Stimulated activated CD4-positive, alpha-beta T cell treated with anti-CD3 and anti-CD28 coated beads, Interleukin-12 subunit alpha, Interleukin-12 subunit beta, amount 100 ng/mL, for 48 hours (primary cell): ENCODE measurements around the gene GBX2.

ENCODE experiments used
- DNase-seq, 3 donors: peaks; one replicate each; pipeline ENCODE4 v3.0.0-alpha.2; 2020; ENCODE audit warnings: low read depth in 2 of 3, low spot score in 1 of 3

Gene GBX2

GRCh38 chr2:236169151-236169721 lies 1.1 kb upstream of the GBX2 start:
- DNase-seq: no peak

DNA sequence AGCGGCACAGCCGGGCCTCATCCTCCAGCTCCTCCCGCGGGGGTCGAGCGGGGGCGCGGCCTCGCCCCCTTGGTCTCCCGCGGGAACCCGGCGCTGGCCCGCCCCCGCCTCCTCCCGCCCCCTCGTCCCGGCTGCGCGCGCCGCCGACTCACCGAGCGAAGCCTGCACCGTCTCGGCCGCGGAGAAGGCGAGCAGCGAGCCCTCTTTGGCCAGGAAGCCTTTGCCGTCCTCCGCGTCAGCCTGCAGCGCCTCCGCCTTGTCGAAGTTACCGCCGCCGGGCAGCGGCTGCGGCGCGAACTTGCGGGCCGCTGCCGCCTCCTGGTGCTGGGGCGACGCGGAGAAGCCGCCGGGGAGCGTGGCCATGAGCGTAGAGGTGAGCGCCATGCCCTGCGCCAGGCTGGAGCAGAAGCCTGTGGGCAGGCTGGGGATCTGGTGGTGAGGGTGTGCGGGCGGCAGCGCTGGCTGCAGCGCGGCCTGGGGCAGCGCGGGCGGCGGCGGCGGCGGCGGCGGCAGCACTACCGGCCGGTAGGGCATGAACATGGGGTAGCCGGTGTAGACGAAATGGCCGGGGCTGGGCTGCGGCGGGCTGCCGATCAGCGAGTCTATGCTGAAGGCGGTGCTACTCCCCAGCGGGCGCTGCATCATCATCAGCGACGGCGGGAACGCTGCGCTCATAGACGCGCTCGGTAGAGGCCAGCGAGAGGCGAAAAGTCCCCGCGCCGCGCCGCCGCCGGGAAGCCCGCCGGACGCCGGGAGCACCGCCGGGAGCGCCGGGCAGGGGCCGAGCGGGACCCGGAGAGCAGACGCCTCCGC lies 683 bp downstream of the GBX2 start:
- no peak for DNase-seq

DNA sequence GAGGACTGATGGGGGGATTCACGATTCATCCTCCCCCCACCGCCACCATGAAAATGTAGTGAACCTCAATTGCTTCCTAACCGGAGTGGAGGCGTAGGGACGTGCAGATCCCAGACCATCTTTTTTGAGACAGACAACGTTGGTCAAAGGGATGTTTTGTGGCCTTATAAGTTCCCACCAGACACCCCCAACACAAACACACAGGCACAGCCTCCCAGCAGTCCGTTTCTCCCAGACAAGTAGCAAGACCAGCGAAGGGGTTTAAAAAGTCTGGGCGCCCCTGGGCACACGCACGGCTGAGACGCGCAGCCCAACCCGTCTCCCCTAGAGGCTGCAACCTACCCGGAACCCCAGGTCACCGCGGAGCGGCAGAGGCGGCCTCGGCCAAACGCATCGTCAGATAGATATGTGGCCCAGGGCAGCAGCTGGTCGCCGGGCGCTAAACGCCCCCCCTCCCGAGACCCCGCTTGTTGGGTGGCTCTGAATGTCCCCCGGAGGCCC lies 1.3 kb downstream of the GBX2 start:
- no peak for DNase-seq

GRCh38 chr2:236165842-236166795 lies 2.1 kb downstream of the GBX2 start:
- no peak for DNase-seq

DNA sequence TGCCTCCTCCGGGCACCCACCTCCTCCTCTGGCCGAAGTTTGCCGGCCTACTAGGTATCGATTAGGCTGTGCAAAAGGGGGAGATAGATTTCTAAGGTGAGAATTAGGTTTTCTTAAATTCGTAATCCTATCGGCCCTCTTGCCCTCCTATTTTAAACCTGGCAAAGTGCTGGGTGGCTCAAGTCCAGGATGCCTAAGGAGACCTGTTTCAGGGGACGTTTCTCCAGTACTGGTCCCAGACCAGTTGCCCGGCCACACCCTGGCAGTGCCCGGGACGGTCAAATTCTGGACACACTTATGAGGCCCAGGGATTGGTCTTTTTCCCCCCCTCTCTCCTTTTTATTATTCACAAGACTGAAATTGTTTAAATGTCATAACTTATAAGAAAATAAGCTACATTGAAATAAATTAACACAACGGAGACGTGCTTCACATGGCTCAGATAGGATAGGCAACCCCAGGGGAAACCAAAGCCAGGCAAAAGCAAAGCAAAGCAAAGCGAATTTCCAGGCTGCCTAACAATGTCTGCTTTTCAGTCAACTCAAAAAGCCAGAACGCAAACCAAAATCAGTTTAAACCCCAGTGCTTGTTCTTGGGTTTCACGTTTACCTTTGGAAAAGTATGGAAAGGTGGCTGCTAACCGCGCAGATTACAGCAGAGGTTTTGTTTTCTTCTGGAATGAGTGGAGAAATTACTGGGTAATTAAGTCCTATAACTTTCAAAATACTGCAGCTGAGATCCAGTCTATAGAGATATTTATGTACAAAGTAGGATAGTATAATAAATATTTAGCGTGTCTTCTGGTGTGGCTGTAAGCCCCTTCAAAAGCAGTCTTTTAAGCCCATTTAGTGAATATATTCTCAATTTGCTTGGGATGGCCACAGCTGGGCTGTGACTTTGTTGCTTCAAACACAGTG lies 3.0 kb downstream of the GBX2 start:
- DNase-seq: no peak

- no peak for DNase-seq
Measured at GRCh38 chr2:236164201-236164924, 3.8 kb downstream of the GBX2 start.

DNA sequence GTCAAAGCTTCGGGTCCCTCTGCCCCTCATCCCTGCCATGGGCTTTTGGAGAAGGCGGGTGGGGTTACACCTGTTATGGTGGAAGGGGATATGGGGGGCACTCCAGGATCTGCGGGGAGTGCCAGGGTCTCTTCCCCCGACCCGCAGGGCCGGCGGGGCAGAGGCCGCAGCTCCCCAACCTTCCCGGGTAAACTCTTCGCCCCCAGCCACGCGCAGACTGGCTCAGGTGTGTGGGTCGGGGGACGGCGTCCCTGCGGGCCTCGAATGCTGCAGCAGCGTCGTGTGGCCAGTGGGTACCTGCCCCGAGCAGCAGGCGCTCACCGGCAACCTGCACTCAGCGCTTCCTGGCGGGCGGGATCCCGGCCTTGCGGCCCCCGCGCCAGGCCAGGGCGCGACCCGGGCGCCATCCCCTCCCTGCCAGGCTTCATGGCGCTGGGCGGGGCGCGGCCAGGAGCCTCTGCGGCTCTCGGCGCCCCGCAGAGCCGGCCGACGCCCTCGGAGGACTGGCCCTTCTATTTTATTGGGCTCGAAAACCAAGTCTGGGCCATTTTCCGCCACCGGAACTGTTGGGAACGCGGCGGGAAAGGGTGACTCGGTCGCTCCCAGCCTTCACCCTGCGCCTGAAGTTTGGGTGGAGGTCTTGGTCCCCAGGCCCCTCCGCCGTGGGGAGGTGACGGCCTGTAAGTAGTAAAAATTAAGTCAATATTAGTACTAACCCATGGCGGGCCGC lies 4.5 kb downstream of the GBX2 start:
- DNase-seq: no peak

- no peak for DNase-seq
Measured at GRCh38 chr2:236162882-236163470, 5.2 kb downstream of the GBX2 start.

DNA sequence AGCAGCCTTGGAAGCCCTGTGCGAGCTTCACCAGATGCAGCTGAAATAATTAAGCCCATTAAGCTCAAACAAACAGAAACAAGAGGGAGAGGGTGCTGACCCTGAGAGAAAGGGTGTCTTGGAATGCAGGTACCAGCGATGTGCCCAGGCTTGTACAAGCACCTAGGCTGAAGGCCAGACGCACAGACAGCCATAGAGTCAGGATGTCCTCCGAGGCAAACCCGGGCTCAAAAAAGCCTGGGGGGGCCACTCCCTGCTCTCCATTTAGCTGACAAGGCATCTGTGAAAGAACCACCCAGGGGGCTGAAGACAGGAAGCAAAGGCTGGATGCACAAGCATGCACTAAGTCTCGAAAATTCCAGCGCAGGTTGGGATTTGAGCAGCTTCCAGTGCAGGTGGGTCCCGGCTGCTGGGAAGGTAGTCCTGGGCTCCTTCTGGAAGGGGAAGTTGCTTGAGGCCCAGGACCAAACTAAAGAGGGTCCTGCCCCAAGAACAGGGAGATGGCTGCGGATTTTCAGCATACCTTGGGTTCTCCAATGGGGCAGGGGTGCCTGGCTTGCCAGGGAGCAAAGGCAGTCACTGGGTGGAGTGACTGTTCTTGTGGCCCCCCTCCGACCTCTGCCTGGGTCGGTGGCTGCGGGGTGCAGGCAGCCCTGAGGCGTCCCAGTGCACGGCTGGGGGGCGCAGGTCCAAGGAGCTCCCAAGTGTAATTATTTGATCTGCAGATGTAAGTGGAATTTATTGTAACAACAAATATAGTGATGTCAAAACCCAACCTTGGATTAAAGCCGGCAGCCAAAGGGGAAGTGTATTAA lies 5.9 kb downstream of the GBX2 start:
- DNase-seq: no peak

DNA sequence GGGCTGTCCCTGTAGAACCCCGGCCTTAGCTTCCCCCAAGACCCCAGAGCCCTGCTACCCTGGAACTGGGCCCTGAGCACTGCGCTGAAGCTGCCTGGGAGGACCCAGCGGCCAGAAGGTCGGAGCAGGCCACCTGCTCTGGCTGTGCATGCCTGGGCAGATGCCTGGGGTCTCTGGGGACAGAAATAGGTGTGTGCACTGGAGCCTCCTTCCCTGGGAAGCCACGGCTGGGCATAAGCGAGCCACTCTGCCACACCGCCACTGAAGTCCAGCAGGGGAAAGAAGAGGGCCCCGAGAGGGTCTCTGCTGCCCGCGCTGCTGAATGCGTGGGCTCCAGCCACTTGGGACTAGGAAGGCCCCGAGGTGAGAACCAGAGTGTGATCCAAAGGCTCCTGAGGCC lies 6.7 kb downstream of the GBX2 start:
- DNase-seq: no peak

GRCh38 chr2:236161082-236161462 lies 7.1 kb downstream of the GBX2 start:
- DNase-seq: no peak

DNA sequence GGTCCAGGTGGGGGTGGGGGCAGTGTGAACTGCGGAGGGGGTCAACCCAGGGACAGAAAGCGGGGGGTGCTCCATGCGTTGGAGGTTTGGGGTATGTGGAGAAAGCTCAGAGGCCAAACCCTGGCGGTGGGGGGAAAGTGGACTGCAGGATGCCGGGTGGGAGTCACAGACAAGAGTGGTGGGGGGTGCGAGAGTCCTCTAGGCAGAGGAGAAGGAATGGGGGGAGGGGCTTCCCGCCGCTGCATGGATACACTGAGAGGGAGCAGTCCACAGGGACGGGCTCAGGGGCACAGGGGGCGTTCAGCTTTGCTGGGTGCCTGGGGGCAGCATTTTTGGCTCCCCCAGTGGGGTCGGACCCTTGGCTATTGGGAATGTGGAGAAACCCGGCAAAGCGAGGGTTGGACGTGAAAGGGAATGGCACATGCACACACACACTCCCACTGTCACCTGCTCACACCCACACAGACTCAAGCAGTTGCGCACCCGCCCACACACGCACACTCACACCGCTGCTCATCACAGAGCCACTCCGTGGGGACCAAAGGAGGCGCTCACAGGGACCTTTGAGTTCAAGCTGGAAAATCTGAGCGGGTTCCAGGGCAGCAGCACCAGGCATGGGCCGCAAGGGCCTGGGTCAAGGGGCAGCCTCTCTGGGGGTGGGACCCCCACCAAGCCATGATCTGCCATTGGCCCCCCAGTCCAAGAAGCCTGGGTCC lies 7.7 kb downstream of the GBX2 start:
- no peak for DNase-seq

GRCh38 chr2:236159778-236160170 lies 8.4 kb downstream of the GBX2 start:
- no peak for DNase-seq

GRCh38 chr2:236158969-236159777 lies 9.0 kb downstream of the GBX2 start:
- DNase-seq: no peak

GRCh38 chr2:236157815-236158498 lies 10.2 kb downstream of the GBX2 start:
- DNase-seq: no peak

DNA sequence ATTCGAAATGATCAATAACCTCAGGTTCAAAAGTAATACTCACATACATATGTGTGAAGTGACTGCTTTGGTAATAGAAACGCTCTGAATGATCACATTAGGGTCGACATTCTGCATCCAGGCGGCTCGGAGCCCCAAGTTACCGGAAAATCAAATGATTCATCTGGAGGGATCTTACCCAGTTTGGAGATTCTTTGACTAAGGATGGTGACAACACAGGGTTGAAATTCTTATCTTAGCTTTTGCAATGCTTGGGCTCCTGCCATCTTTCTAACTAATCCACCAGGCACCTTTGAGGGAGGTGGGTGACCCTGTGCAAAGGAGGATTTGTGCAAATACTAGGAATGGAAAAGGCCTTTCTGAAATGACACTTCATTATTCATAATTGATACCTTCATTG lies 10.8 kb downstream of the GBX2 start:
- no peak for DNase-seq
